ENCODE measurements around the gene PRDX1.

The PRDX1 gene

GRCh38 chr1:45521413-45522323, at the start of gene PRDX1:
Gene PRDX1 (minus strand): TSS chr1:45521884. CDS start chr1:45519043, 2,841 bp downstream.
- no peak for FAIRE-seq

GRCh38 chr1:45570631-45571030, 48.9 kb upstream of the PRDX1 start:
- no peak for FAIRE-seq

- no peak for FAIRE-seq
Measured at GRCh38 chr1:45569962-45570581, 48.4 kb upstream of the PRDX1 start.

- no peak for FAIRE-seq
Measured at GRCh38 chr1:45569571-45569961, 47.9 kb upstream of the PRDX1 start.

- no peak for FAIRE-seq
Measured at GRCh38 chr1:45568421-45568820, 46.7 kb upstream of the PRDX1 start.

- FAIRE-seq: no peak
Measured at GRCh38 chr1:45567911-45568310, 46.2 kb upstream of the PRDX1 start.

GRCh38 chr1:45566722-45567121, 45.0 kb upstream of the PRDX1 start:
- no peak for FAIRE-seq

GRCh38 chr1:45563843-45564242, 42.2 kb upstream of the PRDX1 start:
- no peak for FAIRE-seq

GRCh38 chr1:45557422-45557944, 35.8 kb upstream of the PRDX1 start:
- no peak for FAIRE-seq

GRCh38 chr1:45554198-45554597, 32.5 kb upstream of the PRDX1 start:
- no peak for FAIRE-seq

- no peak for FAIRE-seq
Measured at GRCh38 chr1:45552331-45552730, 30.6 kb upstream of the PRDX1 start.

GRCh38 chr1:45551684-45552083, 30.0 kb upstream of the PRDX1 start:
- no peak for FAIRE-seq

GRCh38 chr1:45550401-45551351, 29.0 kb upstream of the PRDX1 start, which contains the start of gene AKR1A1:
Gene AKR1A1 (plus strand): TSS chr1:45550826. CDS start chr1:45561795, 10,969 bp downstream.
- FAIRE-seq: no peak

GRCh38 chr1:45545553-45546310, 24.0 kb upstream of the PRDX1 start:
- no peak for FAIRE-seq

- no peak for FAIRE-seq
Measured at GRCh38 chr1:45545019-45545493, 23.4 kb upstream of the PRDX1 start.

GRCh38 chr1:45544530-45544929, 22.8 kb upstream of the PRDX1 start:
- no peak for FAIRE-seq

GRCh38 chr1:45543581-45544417, 22.1 kb upstream of the PRDX1 start:
- no peak for FAIRE-seq

GRCh38 chr1:45542591-45542990, 20.9 kb upstream of the PRDX1 start:
- no peak for FAIRE-seq

GRCh38 chr1:45541193-45541592, 19.5 kb upstream of the PRDX1 start:
- no peak for FAIRE-seq

- FAIRE-seq: no peak
Measured at GRCh38 chr1:45536886-45537285, 15.2 kb upstream of the PRDX1 start.

Data from endometrium (tissue), 2 donors.